Gastrocnemius medialis (tissue), 4 donors: Measurements from ENCODE around the gene RBFOX2. TPM values are rescaled to one million over a fixed set of nuclear protein-coding genes. Genes with fewer than 3 reads are reported as not detected.

Experiments used
- ATAC-seq, 2 donors: fragments of 150-250 bp; one replicate each; pipeline ENCODE4 v1.9.1; 2016
- DNase-seq, 2 donors: peaks; one replicate each; pipeline ENCODE4 v3.0.0-alpha.2; 2019
- H3K27ac ChIP-seq, 4 donors: fragments of 200-600 bp; sonication (generic); 1 replicate in 1 of 4; 2 replicates in 3 of 4; pipeline ENCODE4 v1.5.1; 2016 to 2018; ENCODE audit warnings: mild to moderate bottlenecking in 2 of 4, moderate library complexity in 1 of 4
- H3K27me3 ChIP-seq, 3 donors: fragments of 200-600 bp; sonication (generic) in 2 of 3; 1 replicate in 1 of 3; 2 replicates in 2 of 3; pipeline versions ENCODE4 v1.5.1 to v1.6.0; 2016 to 2019; ENCODE audit warnings: mild to moderate bottlenecking in 1 of 3, moderate library complexity in 1 of 3
- H3K36me3 ChIP-seq, 2 donors: fragments of 200-600 bp; sonication (generic) in 1 of 2; one replicate each; pipeline ENCODE4 v1.5.1; 2017 to 2018
- H3K4me1 ChIP-seq, 2 donors: fragments of 200-600 bp; sonication (generic) in 1 of 2; one replicate each; pipeline ENCODE4 v1.5.1; 2016 to 2017; ENCODE audit warnings: mild to moderate bottlenecking in 2 of 2
- H3K4me3 ChIP-seq, 4 donors: fragments of 200-600 bp; sonication (generic) in 3 of 4; 1 replicate in 1 of 4; 2 replicates in 3 of 4; pipeline ENCODE4 v1.5.1; 2016 to 2019; ENCODE audit warnings: mild to moderate bottlenecking in 2 of 4
- H3K9me3 ChIP-seq, 3 donors: fragments of 200-600 bp; sonication (generic) in 2 of 3; 1 replicate in 1 of 3; 2 replicates in 2 of 3; pipeline ENCODE4 v1.5.1; 2016 to 2019
- POLR2A ChIP-seq, 2 donors: fragments of 450-650 bp; IDR thresholded peaks; one replicate each; pipeline ENCODE4 v1.6.1; 2017; ENCODE audit warnings: antibody characterized with exemption in 2 of 2, mild to moderate bottlenecking in 2 of 2, moderate library complexity in 2 of 2
- in situ Hi-C, 4 donors: fragments of 200-750 bp; cut with MboI; loops; one replicate each; pipeline versions ENCODE4 v1.15.0 to v1.8.0; 2017; ENCODE audit warnings: low sequenced_read_pairs in 4 of 4
- intact Hi-C: fragments of 100-400 bp; cut with DNase I; formaldehyde crosslinking; loops from one replicate; pipeline ENCODE4 v1.15.1; 2023; ENCODE audit warnings: low total_unique reads
- total RNA-seq, 4 donors: library from RNA; depleted of rRNA; stranded (reverse); fragments of >200 nt; gene quantifications; one replicate each; pipeline versions ENCODE4 v1.1.0 to v1.2.3, GENCODE V29; 2016
- TF ChIP-seq, protein P1 (sequence below), 5 experiments: fragments of 450-650 bp in 3 of 5; fragments of 200-600 bp in 2 of 5; sonication (generic) in 2 of 5; IDR thresholded peaks in 4 of 5; conservative IDR thresholded peaks in 1 of 5; 1 replicate in 4 of 5; 2 replicates in 1 of 5; pipeline ENCODE4 v1.5.1; 2016 to 2019; ENCODE audit warnings: antibody characterized with exemption in 5 of 5, mild to moderate bottlenecking in 3 of 5, moderate library complexity in 3 of 5

Gene RBFOX2
- total RNA-seq, 4 donors from 2014 or later = 26.0 to 32.1 (median 28.6) TPM

DNA sequence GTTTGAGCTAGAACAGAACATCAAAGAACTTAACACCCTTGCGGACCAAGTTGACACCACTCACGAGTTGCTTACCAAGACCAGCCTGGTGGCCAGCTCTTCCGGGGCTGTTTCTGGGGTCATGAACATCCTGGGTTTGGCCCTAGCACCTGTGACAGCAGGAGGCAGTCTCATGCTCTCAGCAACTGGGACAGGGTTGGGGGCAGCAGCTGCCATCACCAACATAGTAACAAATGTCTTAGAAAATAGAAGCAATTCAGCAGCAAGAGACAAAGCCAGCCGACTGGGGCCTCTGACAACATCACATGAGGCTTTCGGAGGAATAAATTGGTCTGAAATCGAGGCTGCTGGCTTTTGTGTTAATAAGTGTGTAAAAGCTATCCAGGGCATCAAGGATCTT, 302.2 kb downstream of the RBFOX2 start:
- Histone ChIP-seq H3K27ac (no peak overlapping the region), H3K9me3 (no peaks in the 10 kb centered on the region), H3K27me3 (no peaks in the 10 kb centered on the region), H3K4me3 (no peak overlapping the region), H3K4me1 (no peaks in the 10 kb centered on the region), H3K36me3 (no peaks in the 10 kb centered on the region)
- intact Hi-C loops = loop anchor here (5.0 to 10.0 kb wide), 2 partner anchors 44 to 398 kb away; no protein-coding TSS in a partner anchor
- no peak for ATAC-seq
- in situ Hi-C loops = no loop called here
- no peak for TF ChIP-seq POLR2A (IDR thresholded peaks at IDR 0.05)
- TF ChIP-seq, protein P1, sequence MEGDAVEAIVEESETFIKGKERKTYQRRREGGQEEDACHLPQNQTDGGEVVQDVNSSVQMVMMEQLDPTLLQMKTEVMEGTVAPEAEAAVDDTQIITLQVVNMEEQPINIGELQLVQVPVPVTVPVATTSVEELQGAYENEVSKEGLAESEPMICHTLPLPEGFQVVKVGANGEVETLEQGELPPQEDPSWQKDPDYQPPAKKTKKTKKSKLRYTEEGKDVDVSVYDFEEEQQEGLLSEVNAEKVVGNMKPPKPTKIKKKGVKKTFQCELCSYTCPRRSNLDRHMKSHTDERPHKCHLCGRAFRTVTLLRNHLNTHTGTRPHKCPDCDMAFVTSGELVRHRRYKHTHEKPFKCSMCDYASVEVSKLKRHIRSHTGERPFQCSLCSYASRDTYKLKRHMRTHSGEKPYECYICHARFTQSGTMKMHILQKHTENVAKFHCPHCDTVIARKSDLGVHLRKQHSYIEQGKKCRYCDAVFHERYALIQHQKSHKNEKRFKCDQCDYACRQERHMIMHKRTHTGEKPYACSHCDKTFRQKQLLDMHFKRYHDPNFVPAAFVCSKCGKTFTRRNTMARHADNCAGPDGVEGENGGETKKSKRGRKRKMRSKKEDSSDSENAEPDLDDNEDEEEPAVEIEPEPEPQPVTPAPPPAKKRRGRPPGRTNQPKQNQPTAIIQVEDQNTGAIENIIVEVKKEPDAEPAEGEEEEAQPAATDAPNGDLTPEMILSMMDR (IDR thresholded peaks at IDR 0.05 in 4 of 5, conservative IDR thresholded peaks at IDR 0.05 in 1 of 5) = no peak
- DNase-seq = no peak

DNA sequence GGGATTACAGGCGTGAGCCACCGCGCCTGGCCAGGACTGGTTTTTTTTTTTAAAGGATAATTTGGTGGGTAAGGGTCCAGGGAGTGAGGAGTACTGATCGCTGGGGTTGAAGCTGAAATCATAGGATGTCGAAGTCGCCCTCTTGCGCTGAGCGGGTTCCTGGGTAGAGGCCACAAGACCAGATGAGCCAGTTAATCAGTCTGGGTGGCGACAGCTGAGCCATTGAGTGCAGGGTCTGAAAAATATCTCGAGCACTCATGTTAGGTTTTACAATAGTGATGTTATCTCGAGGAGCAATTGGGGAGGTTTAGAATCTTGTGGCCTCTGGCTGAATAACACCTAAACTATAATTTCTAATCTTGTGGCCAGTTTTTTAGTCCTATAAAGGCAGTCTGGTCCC, 303.1 kb downstream of the RBFOX2 start:
- in situ Hi-C loops = no loop called here
- Histone ChIP-seq H3K27ac (no peak overlapping the region), H3K27me3 (no peaks in the 10 kb centered on the region), H3K9me3 (no peaks in the 10 kb centered on the region), H3K4me1 (no peaks in the 10 kb centered on the region), H3K4me3 (no peak overlapping the region), H3K36me3 (no peaks in the 10 kb centered on the region)
- DNase-seq = no peak
- intact Hi-C loops = loop anchor here (5.0 to 10.0 kb wide), 2 partner anchors 43 to 399 kb away; no protein-coding TSS in a partner anchor
- no peak for TF ChIP-seq POLR2A (IDR thresholded peaks at IDR 0.05)
- TF ChIP-seq, protein P1 (IDR thresholded peaks at IDR 0.05 in 4 of 5, conservative IDR thresholded peaks at IDR 0.05 in 1 of 5) = no peak
- no peak for ATAC-seq

DNA sequence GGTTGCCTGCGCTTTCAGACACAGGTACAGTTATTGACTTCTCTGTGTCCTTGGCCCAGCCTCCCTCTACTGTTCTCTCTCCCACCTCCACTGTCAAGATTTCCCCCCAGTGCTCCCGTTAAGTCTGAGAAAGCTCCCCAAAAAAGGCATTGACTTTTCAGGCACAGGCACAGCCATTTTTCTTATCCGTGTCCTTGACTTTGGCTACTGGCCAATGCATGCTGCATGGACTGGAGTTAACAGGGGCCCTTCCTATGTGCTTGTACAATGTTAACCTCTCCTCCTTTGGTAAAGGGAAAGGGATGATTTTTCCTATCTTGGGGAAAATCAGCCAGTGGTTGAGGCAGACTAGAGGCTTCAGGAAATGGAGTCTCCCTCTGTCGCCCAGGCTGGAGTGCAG, 306.7 kb downstream of the RBFOX2 start:
- DNase-seq (no peak), ATAC-seq (no peak)
- H3K4me1 ChIP-seq = no peaks in the 10 kb centered on the region
- H3K27me3 ChIP-seq = no peaks in the 10 kb centered on the region
- no peak for TF ChIP-seq POLR2A (IDR thresholded peaks at IDR 0.05)
- TF ChIP-seq, protein P1 (IDR thresholded peaks at IDR 0.05 in 4 of 5, conservative IDR thresholded peaks at IDR 0.05 in 1 of 5) = no peak
- H3K4me3 ChIP-seq = no peak overlapping the region
- no peak overlapping the region for H3K27ac ChIP-seq
- in situ Hi-C loops (no loop called here), intact Hi-C loops (loop anchor here (10.0 kb wide), 1 partner anchor 403 kb away; no protein-coding TSS in a partner anchor)
- no peaks in the 10 kb centered on the region for H3K36me3 ChIP-seq
- H3K9me3 ChIP-seq = no peaks in the 10 kb centered on the region

DNA sequence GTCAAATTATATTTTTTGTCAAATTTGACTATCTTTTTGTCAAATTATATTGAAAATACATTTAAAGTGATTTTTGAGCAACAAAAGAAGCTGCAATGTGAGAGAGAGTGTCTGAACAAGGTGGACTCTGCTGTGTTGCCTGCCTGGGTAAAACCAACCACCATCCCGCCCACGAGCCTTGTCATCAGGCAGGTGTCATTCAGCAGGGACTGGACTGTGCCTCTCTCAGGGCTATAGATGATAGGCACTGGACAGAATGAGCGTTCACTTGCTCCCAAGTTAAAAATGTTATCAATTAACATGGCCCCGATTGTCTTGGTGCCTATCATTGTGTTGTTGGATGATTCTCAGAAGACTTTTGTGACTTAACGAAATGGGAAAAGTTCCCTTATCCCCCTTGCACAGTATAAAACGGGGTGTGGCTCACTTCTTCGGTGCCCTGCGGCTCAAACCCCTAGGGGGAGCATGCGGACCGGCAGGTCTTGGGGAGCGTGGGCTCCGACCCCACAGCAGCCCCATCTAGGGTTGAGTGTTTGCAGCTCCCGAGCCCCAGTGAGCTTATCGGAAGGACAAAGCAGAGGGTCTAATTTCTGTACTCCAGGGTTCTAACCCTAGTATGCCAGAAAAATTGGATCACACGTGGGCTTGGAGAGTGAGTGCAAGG, 309.3 kb downstream of the RBFOX2 start:
- Histone ChIP-seq H3K36me3 (no peaks in the 10 kb centered on the region), H3K27ac (no peak overlapping the region), H3K27me3 (no peaks in the 10 kb centered on the region), H3K4me3 (no peak overlapping the region), H3K9me3 (no peaks in the 10 kb centered on the region), H3K4me1 (no peaks in the 10 kb centered on the region)
- no peak for TF ChIP-seq POLR2A (IDR thresholded peaks at IDR 0.05)
- TF ChIP-seq, protein P1 (IDR thresholded peaks at IDR 0.05 in 4 of 5, conservative IDR thresholded peaks at IDR 0.05 in 1 of 5) = no peak
- in situ Hi-C loops = no loop called here
- intact Hi-C loops = no loop called here
- DNase-seq = no peak
- ATAC-seq = no peak
